Measurements from ENCODE around the gene NTPCR. TPM values are rescaled to one million over a fixed set of nuclear protein-coding genes. Genes with fewer than 3 reads are reported as not detected.

The NTPCR gene
- total and polyA plus RNA-seq, 2 donors (not counting 3 experiments of a cell fraction or from before 2014, with no cell fraction given), result 13.2 to 35.3 TPM

DNA sequence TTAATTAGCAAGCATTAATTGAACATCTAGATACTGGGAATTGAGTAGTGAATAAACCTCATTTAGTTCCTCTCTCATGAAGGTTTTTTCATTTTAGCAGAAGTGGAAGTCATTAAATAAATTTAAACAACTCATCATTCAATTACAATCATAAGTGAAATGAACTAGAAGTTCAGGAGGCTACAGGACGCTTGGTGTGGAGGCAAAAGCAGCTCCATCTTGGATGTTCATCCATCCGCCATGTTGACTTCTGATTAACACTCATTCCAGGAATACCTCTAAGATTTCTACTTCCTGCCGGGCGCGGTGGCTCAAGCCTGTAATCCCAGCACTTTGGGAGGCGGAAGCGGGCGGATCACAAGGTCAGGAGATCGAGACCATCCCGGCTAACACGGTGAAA, 11.5 kb upstream of the NTPCR start:
- Histone ChIP-seq H3K27ac (ENCODE audit: insufficient read depth, low read depth, low read length) (no peak overlapping the region), H4K20me1 (replicated peaks; ENCODE audit: control insufficient read depth, extremely low read depth, insufficient read depth, low read length) (no peaks in the 10 kb centered on the region), H3K9me3 (replicated peaks; ENCODE audit: control insufficient read depth, insufficient read depth, low read length) (no peaks in the 10 kb centered on the region), H3K4me2 (ENCODE audit: insufficient read depth, low read length) (no peak overlapping the region), H3K9me1 (replicated peaks; ENCODE audit: control insufficient read depth, extremely low read depth, insufficient read depth, low read length) (no peaks in the 10 kb centered on the region), H3K27me3 (ENCODE audit: control insufficient read depth in 2 of 2, insufficient read depth in 2 of 2, low read length in 2 of 2) (no peaks in the 10 kb centered on the region), H3K4me3 (replicated peaks in 1 of 3; ENCODE audit: insufficient read depth in 1 of 3, low read depth in 1 of 3, low read length in 3 of 3) (no peak overlapping the region), H3K36me3 (ENCODE audit: control insufficient read depth in 2 of 2, extremely low read depth in 1 of 2, insufficient read depth in 2 of 2, low read length in 2 of 2) (no peaks in the 10 kb centered on the region), H3K79me2 (ENCODE audit: control insufficient read depth, insufficient read depth, low read length) (no peaks in the 10 kb centered on the region), H2AFZ (ENCODE audit: low read depth, low read length) (no peak overlapping the region), H3K9ac (replicated peaks; ENCODE audit: extremely low read depth, insufficient read depth, low read length) (no peak overlapping the region), H3K4me1 (ENCODE audit: control insufficient read depth, extremely low read depth, insufficient read depth, low read length) (no peaks in the 10 kb centered on the region)
- CTCF ChIA-PET, result no interaction called here
- FAIRE-seq (no peak), DNase-seq (ENCODE audit: low read depth, low spot score) (no peak)
- POLR2A ChIA-PET, result no interaction called here
- TF ChIP-seq FOS (IDR thresholded peaks at IDR 0.05; ENCODE audit: borderline replicate concordance, insufficient read depth, low read length) (no peak), POLR2AphosphoS5 (IDR thresholded peaks at IDR 0.05; ENCODE audit: insufficient read depth, low read depth, low read length) (no peak), EZH2 (IDR thresholded peaks at IDR 0.05; ENCODE audit: borderline replicate concordance, low read depth, low read length, severe bottlenecking) (no peak)
- dilution Hi-C loops (cut with MboI; ENCODE audit: extremely low pct_ligation_motif_present, low sequenced_read_pairs), result no loop called here
- intact Hi-C loops (cut with micrococcal nuclease), result no loop called here
- no TSS peak for BruUV-seq (replicated peaks)

DNA sequence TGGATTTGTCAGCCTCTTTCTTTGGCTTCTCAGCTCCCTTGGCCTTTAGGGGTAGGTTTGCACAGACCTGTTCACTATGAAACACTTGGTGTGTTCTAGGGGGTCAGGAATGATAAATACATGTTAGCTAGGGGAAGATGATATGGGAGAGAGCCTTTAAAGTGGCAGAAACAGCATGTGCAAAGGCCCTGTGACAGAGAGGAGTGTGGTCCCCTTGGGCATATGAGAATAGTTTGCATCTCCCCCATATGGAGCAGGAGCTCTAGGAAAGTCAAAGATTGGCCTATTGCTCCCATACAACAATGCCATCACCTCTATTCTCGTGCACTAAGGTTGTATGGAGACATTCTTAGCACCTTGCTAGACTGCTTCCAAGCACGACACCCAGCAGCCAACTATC, 10.7 kb upstream of the NTPCR start:
- DNase-seq (ENCODE audit: low read depth, low spot score) (no peak), FAIRE-seq (no peak)
- H3K79me2 ChIP-seq (ENCODE audit: control insufficient read depth, insufficient read depth, low read length), result no peaks in the 10 kb centered on the region
- BruUV-seq (replicated peaks), result no TSS peak
- no peaks in the 10 kb centered on the region for H3K9me3 ChIP-seq (replicated peaks; ENCODE audit: control insufficient read depth, insufficient read depth, low read length)
- H3K4me2 ChIP-seq (ENCODE audit: insufficient read depth, low read length), result no peak overlapping the region
- TF ChIP-seq POLR2AphosphoS5 (IDR thresholded peaks at IDR 0.05; ENCODE audit: insufficient read depth, low read depth, low read length) (no peak), GATA2 (IDR thresholded peaks at IDR 0.05; ENCODE audit: insufficient read depth, insufficient read length, low read depth, low read length) (no peak), FOS (IDR thresholded peaks at IDR 0.05; ENCODE audit: borderline replicate concordance, insufficient read depth, low read length) (no peak), POLR2A (IDR thresholded peaks at IDR 0.05; ENCODE audit: low read depth, low read length) (no peak), MYC (IDR thresholded peaks at IDR 0.05; ENCODE audit: low read depth, low read length) (no peak), EZH2 (IDR thresholded peaks at IDR 0.05; ENCODE audit: borderline replicate concordance, low read depth, low read length, severe bottlenecking) (no peak)
- TF ChIP-seq, protein P1, sequence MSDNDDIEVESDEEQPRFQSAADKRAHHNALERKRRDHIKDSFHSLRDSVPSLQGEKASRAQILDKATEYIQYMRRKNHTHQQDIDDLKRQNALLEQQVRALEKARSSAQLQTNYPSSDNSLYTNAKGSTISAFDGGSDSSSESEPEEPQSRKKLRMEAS (IDR thresholded peaks at IDR 0.05; ENCODE audit: insufficient read depth, insufficient read length), result no peak
- TF ChIP-seq, protein P2, sequence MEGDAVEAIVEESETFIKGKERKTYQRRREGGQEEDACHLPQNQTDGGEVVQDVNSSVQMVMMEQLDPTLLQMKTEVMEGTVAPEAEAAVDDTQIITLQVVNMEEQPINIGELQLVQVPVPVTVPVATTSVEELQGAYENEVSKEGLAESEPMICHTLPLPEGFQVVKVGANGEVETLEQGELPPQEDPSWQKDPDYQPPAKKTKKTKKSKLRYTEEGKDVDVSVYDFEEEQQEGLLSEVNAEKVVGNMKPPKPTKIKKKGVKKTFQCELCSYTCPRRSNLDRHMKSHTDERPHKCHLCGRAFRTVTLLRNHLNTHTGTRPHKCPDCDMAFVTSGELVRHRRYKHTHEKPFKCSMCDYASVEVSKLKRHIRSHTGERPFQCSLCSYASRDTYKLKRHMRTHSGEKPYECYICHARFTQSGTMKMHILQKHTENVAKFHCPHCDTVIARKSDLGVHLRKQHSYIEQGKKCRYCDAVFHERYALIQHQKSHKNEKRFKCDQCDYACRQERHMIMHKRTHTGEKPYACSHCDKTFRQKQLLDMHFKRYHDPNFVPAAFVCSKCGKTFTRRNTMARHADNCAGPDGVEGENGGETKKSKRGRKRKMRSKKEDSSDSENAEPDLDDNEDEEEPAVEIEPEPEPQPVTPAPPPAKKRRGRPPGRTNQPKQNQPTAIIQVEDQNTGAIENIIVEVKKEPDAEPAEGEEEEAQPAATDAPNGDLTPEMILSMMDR (IDR thresholded peaks at IDR 0.05; ENCODE audit: extremely low read depth in 1 of 2, insufficient read depth in 1 of 2, low read depth in 1 of 2, low read length in 2 of 2), result no peak
- H3K4me1 ChIP-seq (ENCODE audit: control insufficient read depth, extremely low read depth, insufficient read depth, low read length), result no peaks in the 10 kb centered on the region
- no peak overlapping the region for H3K27ac ChIP-seq (ENCODE audit: insufficient read depth, low read depth, low read length)
- no peak overlapping the region for H3K9ac ChIP-seq (replicated peaks; ENCODE audit: extremely low read depth, insufficient read depth, low read length)
- no peaks in the 10 kb centered on the region for H3K36me3 ChIP-seq (ENCODE audit: control insufficient read depth in 2 of 2, extremely low read depth in 1 of 2, insufficient read depth in 2 of 2, low read length in 2 of 2)
- intact Hi-C loops (cut with micrococcal nuclease) (no loop called here), dilution Hi-C loops (cut with MboI; ENCODE audit: extremely low pct_ligation_motif_present, low sequenced_read_pairs) (no loop called here)
- POLR2A ChIA-PET, result no interaction called here
- no peaks in the 10 kb centered on the region for H4K20me1 ChIP-seq (replicated peaks; ENCODE audit: control insufficient read depth, extremely low read depth, insufficient read depth, low read length)
- CTCF ChIA-PET, result no interaction called here
- no peak overlapping the region for H2AFZ ChIP-seq (ENCODE audit: low read depth, low read length)
- no peaks in the 10 kb centered on the region for H3K27me3 ChIP-seq (ENCODE audit: control insufficient read depth in 2 of 2, insufficient read depth in 2 of 2, low read length in 2 of 2)
- no peak overlapping the region for H3K4me3 ChIP-seq (replicated peaks in 1 of 3; ENCODE audit: insufficient read depth in 1 of 3, low read depth in 1 of 3, low read length in 3 of 3)
- no peaks in the 10 kb centered on the region for H3K9me1 ChIP-seq (replicated peaks; ENCODE audit: control insufficient read depth, extremely low read depth, insufficient read depth, low read length)
